SH-SY5Y (cell line): ENCODE results near the gene LGR5.

Source experiments
- GATA2 ChIP-seq: IDR thresholded peaks from 2 replicates; pipeline ENCODE4 v1.6.1; 2011; ENCODE audit warnings: mild to moderate bottlenecking, low read depth, low read length
- GATA3 ChIP-seq: IDR thresholded peaks from 2 replicates; pipeline ENCODE4 v1.6.1; 2011; ENCODE audit warnings: low read depth, mild to moderate bottlenecking, low read length, moderate library complexity

GRCh38 chr12:71582925-71583324, 143.3 kb downstream of the LGR5 start:
- TF ChIP-seq GATA3 (no peak), GATA2 (no peak)
